ENCODE data around the gene TOMM20. TPM values are rescaled to one million over a fixed set of nuclear protein-coding genes. Genes with fewer than 3 reads are reported as not detected.

The TOMM20 gene
- total and polyA plus RNA-seq, 9 of the 15 experiments (the other 6 are each of a cell fraction or from before 2014, with no cell fraction given) = 70.6 to 334 (median 159) TPM

DNA sequence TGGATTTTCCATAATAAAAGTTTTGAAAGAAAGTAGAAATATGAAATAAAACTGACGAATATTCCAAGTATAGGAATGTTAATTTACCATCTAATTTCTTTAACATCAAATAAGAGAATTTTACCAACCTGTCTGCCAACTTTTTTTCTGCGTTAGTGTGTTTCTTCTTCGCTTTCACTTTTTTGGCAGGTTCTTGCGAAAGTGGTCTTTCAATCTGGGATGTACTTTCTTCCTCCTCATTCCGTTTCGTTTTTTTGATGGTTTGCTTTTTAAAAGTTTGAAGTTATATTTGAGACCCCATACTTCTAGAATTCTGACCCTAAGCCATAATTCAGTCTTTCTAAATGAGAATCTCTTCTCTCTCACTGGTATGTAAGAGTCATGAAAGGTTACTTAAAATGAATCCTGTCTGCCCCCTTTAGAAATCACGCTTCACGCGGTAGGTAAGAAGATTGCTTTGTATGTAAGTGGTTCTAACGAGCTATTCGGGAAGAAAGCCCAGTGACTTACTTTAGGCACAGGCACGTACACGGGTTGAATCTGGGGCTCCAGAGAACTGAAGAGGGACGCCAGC, 31.8 kb upstream of the TOMM20 start (continued):
- TF ChIP-seq ZNF695 (CRISPR knock-in tag; IDR thresholded peaks at IDR 0.05) (no peak), ILF3 (IDR thresholded peaks at IDR 0.05; ENCODE audit: borderline replicate concordance) (0 out of 2 replicates have a peak, but pooled peaks have one; percentile 18), SUPT5H (IDR thresholded peaks at IDR 0.05) (no peak), FOXJ3 (CRISPR knock-in tag; IDR thresholded peaks at IDR 0.05) (no peak), CEBPB (tag; IDR thresholded peaks at IDR 0.05) (peak; percentile 71), ZKSCAN3 (CRISPR knock-in tag; IDR thresholded peaks at IDR 0.05) (no peak), NUFIP1 (IDR thresholded peaks at IDR 0.05; ENCODE audit: partially characterized antibody) (no peak), HDAC1 (IDR thresholded peaks at IDR 0.05) (0 out of 4 replicates have a peak, but pooled peaks of 1 of the 2 experiments have one; percentile 8), ZBED1 (IDR thresholded peaks at IDR 0.05) (no peak), POLR2A (conservative IDR thresholded peaks at IDR 0.05) (no peak), BRD9 (IDR thresholded peaks at IDR 0.05; ENCODE audit: low read depth, partially characterized antibody) (no peak), ZNF212 (CRISPR knock-in tag; IDR thresholded peaks at IDR 0.05) (no peak), GATAD2A (IDR thresholded peaks at IDR 0.05) (no peak), BMI1 (IDR thresholded peaks at IDR 0.05; ENCODE audit: low read length) (no peak), NFE2 (IDR thresholded peaks at IDR 0.05; ENCODE audit: low read depth) (no peak), GATAD2B (IDR thresholded peaks at IDR 0.05; ENCODE audit: borderline replicate concordance) (no peak), KDM1A (IDR thresholded peaks at IDR 0.05) (peak; percentile 41 to 75; a peak in 3 of 4 replicates), CHD2 (IDR thresholded peaks at IDR 0.05; ENCODE audit: low read depth, low read length) (peak; percentile 58; the same call in 1 of the 2 replicates), FOS (IDR thresholded peaks at IDR 0.05; ENCODE audit: extremely low read depth, insufficient read length) (no peak), EWSR1 (IDR thresholded peaks at IDR 0.05; ENCODE audit: borderline replicate concordance, low read depth, partially characterized antibody) (no peak), KDM2B (CRISPR knock-in tag; IDR thresholded peaks at IDR 0.05) (no peak), PHB (CRISPR knock-in tag; IDR thresholded peaks at IDR 0.05) (no peak), CXXC5 (CRISPR knock-in tag; IDR thresholded peaks at IDR 0.05) (no peak), U2AF1 (optimal IDR thresholded peaks at IDR 0.05; ENCODE audit: low read depth, low read length) (no peak)
- TF ChIP-seq, protein P1, sequence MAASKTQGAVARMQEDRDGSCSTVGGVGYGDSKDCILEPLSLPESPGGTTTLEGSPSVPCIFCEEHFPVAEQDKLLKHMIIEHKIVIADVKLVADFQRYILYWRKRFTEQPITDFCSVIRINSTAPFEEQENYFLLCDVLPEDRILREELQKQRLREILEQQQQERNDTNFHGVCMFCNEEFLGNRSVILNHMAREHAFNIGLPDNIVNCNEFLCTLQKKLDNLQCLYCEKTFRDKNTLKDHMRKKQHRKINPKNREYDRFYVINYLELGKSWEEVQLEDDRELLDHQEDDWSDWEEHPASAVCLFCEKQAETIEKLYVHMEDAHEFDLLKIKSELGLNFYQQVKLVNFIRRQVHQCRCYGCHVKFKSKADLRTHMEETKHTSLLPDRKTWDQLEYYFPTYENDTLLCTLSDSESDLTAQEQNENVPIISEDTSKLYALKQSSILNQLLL (CRISPR knock-in tag; IDR thresholded peaks at IDR 0.05; ENCODE audit: borderline replicate concordance) = no peak
- TF ChIP-seq, protein P2, sequence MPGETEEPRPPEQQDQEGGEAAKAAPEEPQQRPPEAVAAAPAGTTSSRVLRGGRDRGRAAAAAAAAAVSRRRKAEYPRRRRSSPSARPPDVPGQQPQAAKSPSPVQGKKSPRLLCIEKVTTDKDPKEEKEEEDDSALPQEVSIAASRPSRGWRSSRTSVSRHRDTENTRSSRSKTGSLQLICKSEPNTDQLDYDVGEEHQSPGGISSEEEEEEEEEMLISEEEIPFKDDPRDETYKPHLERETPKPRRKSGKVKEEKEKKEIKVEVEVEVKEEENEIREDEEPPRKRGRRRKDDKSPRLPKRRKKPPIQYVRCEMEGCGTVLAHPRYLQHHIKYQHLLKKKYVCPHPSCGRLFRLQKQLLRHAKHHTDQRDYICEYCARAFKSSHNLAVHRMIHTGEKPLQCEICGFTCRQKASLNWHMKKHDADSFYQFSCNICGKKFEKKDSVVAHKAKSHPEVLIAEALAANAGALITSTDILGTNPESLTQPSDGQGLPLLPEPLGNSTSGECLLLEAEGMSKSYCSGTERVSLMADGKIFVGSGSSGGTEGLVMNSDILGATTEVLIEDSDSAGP (CRISPR knock-in tag; IDR thresholded peaks at IDR 0.05) = no peak
- TF ChIP-seq, protein P3, sequence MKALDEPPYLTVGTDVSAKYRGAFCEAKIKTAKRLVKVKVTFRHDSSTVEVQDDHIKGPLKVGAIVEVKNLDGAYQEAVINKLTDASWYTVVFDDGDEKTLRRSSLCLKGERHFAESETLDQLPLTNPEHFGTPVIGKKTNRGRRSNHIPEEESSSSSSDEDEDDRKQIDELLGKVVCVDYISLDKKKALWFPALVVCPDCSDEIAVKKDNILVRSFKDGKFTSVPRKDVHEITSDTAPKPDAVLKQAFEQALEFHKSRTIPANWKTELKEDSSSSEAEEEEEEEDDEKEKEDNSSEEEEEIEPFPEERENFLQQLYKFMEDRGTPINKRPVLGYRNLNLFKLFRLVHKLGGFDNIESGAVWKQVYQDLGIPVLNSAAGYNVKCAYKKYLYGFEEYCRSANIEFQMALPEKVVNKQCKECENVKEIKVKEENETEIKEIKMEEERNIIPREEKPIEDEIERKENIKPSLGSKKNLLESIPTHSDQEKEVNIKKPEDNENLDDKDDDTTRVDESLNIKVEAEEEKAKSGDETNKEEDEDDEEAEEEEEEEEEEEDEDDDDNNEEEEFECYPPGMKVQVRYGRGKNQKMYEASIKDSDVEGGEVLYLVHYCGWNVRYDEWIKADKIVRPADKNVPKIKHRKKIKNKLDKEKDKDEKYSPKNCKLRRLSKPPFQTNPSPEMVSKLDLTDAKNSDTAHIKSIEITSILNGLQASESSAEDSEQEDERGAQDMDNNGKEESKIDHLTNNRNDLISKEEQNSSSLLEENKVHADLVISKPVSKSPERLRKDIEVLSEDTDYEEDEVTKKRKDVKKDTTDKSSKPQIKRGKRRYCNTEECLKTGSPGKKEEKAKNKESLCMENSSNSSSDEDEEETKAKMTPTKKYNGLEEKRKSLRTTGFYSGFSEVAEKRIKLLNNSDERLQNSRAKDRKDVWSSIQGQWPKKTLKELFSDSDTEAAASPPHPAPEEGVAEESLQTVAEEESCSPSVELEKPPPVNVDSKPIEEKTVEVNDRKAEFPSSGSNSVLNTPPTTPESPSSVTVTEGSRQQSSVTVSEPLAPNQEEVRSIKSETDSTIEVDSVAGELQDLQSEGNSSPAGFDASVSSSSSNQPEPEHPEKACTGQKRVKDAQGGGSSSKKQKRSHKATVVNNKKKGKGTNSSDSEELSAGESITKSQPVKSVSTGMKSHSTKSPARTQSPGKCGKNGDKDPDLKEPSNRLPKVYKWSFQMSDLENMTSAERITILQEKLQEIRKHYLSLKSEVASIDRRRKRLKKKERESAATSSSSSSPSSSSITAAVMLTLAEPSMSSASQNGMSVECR (CRISPR knock-in tag; IDR thresholded peaks at IDR 0.05) = no peak
